ENCODE measurements around the gene SERPINA6.
"Not testable (repeated sequence)": the region's sequence is repeated elsewhere in the genome, so short reads cannot be mapped to it uniquely, and the experiment has no call there.

The SERPINA6 gene

DNA sequence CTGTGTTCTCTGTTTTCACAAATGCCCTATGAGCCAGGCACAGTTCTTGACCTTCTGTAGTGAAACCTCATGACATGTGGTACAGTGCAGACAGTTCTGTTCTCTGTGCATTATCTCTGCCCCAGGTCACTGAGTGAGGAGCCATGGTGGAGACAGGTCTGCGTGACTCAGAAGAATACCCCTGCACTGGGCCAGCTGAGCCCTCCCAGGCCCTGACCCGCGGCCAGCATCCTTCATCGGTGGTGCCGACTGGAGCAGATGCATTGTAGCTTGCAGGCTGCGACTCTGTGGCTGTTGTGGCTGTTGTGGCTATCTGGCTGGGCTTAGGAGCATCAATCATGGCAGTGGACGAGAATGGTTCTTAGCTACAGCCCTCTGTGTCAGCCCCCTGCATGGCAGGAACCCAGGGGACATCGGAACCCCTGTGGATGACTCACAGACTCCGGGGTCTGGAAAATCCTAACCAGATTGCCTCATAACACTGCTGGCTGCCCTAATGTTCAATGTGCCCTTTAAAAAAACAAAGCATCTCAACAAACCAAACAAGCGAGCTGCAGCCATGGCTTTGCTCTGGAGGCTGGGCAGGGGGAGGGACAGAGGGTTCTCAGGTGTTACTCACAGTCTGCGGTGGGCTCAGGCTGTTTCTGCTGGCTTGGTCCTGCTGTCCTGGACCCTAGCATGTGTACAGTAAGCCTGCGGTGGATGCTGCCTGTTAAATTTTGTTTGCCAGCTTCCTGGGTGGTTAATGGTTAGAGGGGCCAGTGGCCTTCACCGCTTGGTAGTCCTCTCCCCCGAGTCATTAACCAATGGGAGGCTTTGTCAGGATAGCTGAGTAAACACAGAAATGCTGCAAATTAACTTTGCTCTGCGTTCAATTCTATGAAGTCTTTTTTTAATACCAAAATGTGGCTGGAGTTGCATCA is at the start of gene SERPINA6:
Gene SERPINA6 (minus strand): TSS at position 689 of the 923 bp plus-strand sequence. CDS start 8,688 bp downstream, outside the sequence.
- H3K4me3 ChIP-seq (ENCODE audit: low read depth, low read length) = no peak within 1 kb of the TSS
- H3K36me3 ChIP-seq (ENCODE audit: insufficient read depth, low read length) = no peaks in the 10 kb centered on the region
- peaks cover 17% of the 10 kb centered on the region for H3K4me1 ChIP-seq (ENCODE audit: control insufficient read depth, insufficient read depth, low read length, unreplicated experiment)
- H2AFZ ChIP-seq (ENCODE audit: low read length, unreplicated experiment) = no peak within 1 kb of the TSS
- H3K27me3 ChIP-seq (ENCODE audit: insufficient read depth, low read length) = no peaks in the 10 kb centered on the region
- no peaks in the 10 kb centered on the region for H3K79me2 ChIP-seq (ENCODE audit: control insufficient read depth, insufficient read depth, low read length, unreplicated experiment)
- peak within 1 kb of the TSS; percentile 60; the same call in 1 of the 2 replicates for H3K27ac ChIP-seq (ENCODE audit: low read depth, low read length)

DNA sequence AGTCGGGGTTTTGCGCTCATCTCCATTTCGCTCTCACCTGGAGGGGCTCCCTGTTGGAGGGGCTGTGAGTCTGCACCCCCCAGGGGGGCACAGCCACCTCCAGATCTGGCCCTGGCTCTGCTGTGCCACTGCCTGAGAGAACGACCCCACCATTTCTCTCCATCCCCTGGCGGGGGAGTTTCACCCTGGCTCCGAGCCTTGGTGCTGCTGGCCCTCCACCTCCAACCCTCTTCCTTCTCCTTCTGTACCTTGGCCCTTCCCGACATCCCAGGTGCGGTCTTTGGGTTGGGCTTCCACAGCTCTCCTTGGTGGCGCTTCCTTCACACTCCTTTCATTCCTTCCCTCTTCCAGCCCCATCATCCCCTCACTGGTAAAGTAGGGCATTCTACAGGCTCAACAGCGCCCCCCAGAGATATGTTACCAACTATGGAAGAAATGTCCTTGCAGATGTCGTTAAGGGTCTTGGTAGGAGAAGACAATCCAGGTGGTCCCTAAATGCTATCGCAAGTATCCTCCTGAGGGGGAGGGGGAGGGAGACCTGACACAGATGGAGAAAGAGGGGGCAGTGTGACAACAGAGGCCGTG is 49.0 kb upstream of the SERPINA6 start:
- Histone ChIP-seq H3K27ac (ENCODE audit: low read depth, low read length) (no peak overlapping the region), H3K4me3 (ENCODE audit: low read depth, low read length) (no peak overlapping the region), H2AFZ (ENCODE audit: low read length, unreplicated experiment) (no peak overlapping the region), H3K79me2 (ENCODE audit: control insufficient read depth, insufficient read depth, low read length, unreplicated experiment) (no peaks in the 10 kb centered on the region), H3K4me1 (ENCODE audit: control insufficient read depth, insufficient read depth, low read length, unreplicated experiment) (peaks cover 28% of the 10 kb centered on the region), H3K36me3 (ENCODE audit: insufficient read depth, low read length) (no peaks in the 10 kb centered on the region), H3K27me3 (ENCODE audit: insufficient read depth, low read length) (no peaks in the 10 kb centered on the region)

GRCh38 chr14:94370524-94370910 is 47.4 kb upstream of the SERPINA6 start:
- H2AFZ ChIP-seq (ENCODE audit: low read length, unreplicated experiment) = no peak overlapping the region
- H3K36me3 ChIP-seq (ENCODE audit: insufficient read depth, low read length) = no peaks in the 10 kb centered on the region
- H3K4me3 ChIP-seq (ENCODE audit: low read depth, low read length) = no peak overlapping the region
- no peaks in the 10 kb centered on the region for H3K27me3 ChIP-seq (ENCODE audit: insufficient read depth, low read length)
- no peaks in the 10 kb centered on the region for H3K79me2 ChIP-seq (ENCODE audit: control insufficient read depth, insufficient read depth, low read length, unreplicated experiment)
- H3K27ac ChIP-seq (ENCODE audit: low read depth, low read length) = no peak overlapping the region
- peaks cover 26% of the 10 kb centered on the region for H3K4me1 ChIP-seq (ENCODE audit: control insufficient read depth, insufficient read depth, low read length, unreplicated experiment)

DNA sequence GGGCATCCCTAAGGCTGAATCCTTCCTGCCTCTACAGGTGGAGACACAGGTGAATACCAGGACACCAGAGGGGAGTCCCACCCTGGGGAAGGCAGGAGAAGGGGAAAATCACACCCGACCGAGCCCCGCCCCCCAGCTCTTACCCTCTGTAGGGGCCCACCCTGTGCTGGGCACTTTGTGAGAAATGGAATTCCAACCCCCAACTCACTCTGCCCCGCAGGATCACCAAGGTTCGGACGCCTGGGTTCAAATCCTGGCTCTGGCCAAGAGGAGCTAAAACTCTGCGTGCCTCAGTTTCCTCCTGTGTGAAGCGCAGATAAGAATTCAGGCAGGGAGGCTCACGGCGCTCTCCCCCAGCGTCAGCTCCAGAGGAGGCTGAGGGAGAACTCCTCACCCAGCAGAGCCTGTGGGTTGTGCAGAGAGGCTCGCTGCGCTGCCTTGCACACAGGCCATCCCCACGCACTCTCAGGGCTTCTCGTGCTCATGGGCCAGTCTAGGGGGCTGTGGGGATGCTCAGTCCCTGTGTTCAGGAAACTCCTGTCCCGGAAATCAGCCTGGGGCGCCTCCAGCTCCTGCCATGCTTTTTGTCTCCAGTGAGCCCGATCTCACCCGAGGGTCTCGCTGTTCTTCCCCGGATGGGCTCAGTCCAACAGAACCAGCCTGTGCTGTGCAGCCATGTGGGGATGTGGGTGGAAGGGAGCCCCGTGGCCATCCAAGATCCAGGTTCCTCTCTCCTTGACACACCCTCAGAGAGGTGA is 46.8 kb upstream of the SERPINA6 start:
- H3K79me2 ChIP-seq (ENCODE audit: control insufficient read depth, insufficient read depth, low read length, unreplicated experiment); H3K36me3 ChIP-seq (ENCODE audit: insufficient read depth, low read length); H3K27me3 ChIP-seq (ENCODE audit: insufficient read depth, low read length); H3K4me3 ChIP-seq (ENCODE audit: low read depth, low read length); H3K27ac ChIP-seq (ENCODE audit: low read depth, low read length); H2AFZ ChIP-seq (ENCODE audit: low read length, unreplicated experiment): not testable (repeated sequence)
- H3K4me1 ChIP-seq (ENCODE audit: control insufficient read depth, insufficient read depth, low read length, unreplicated experiment) = peaks cover 22% of the 10 kb centered on the region

- peaks cover 12% of the 10 kb centered on the region for H3K4me1 ChIP-seq (ENCODE audit: control insufficient read depth, insufficient read depth, low read length, unreplicated experiment)
- H3K27ac ChIP-seq (ENCODE audit: low read depth, low read length) = no peak overlapping the region
- H2AFZ ChIP-seq (ENCODE audit: low read length, unreplicated experiment) = no peak overlapping the region
- H3K4me3 ChIP-seq (ENCODE audit: low read depth, low read length) = no peak overlapping the region
- no peaks in the 10 kb centered on the region for H3K79me2 ChIP-seq (ENCODE audit: control insufficient read depth, insufficient read depth, low read length, unreplicated experiment)
- no peaks in the 10 kb centered on the region for H3K27me3 ChIP-seq (ENCODE audit: insufficient read depth, low read length)
- no peaks in the 10 kb centered on the region for H3K36me3 ChIP-seq (ENCODE audit: insufficient read depth, low read length)
These were observed 45.8 kb upstream of the SERPINA6 start for GRCh38 chr14:94368956-94369355.

GRCh38 chr14:94368243-94368590 is 45.1 kb upstream of the SERPINA6 start:
- H3K36me3 ChIP-seq (ENCODE audit: insufficient read depth, low read length) = no peaks in the 10 kb centered on the region
- H3K27me3 ChIP-seq (ENCODE audit: insufficient read depth, low read length) = no peaks in the 10 kb centered on the region
- no peak overlapping the region for H2AFZ ChIP-seq (ENCODE audit: low read length, unreplicated experiment)
- no peak overlapping the region for H3K27ac ChIP-seq (ENCODE audit: low read depth, low read length)
- H3K4me3 ChIP-seq (ENCODE audit: low read depth, low read length) = no peak overlapping the region
- H3K79me2 ChIP-seq (ENCODE audit: control insufficient read depth, insufficient read depth, low read length, unreplicated experiment) = no peaks in the 10 kb centered on the region
- peaks cover 6% of the 10 kb centered on the region for H3K4me1 ChIP-seq (ENCODE audit: control insufficient read depth, insufficient read depth, low read length, unreplicated experiment)

GRCh38 chr14:94367347-94368242 is 44.5 kb upstream of the SERPINA6 start:
- H3K27me3 ChIP-seq (ENCODE audit: insufficient read depth, low read length) = no peaks in the 10 kb centered on the region
- no peak overlapping the region for H3K4me3 ChIP-seq (ENCODE audit: low read depth, low read length)
- H2AFZ ChIP-seq (ENCODE audit: low read length, unreplicated experiment) = no peak overlapping the region
- no peaks in the 10 kb centered on the region for H3K36me3 ChIP-seq (ENCODE audit: insufficient read depth, low read length)
- H3K79me2 ChIP-seq (ENCODE audit: control insufficient read depth, insufficient read depth, low read length, unreplicated experiment) = no peaks in the 10 kb centered on the region
- H3K27ac ChIP-seq (ENCODE audit: low read depth, low read length) = no peak overlapping the region
- peaks cover under 1% of the 10 kb centered on the region for H3K4me1 ChIP-seq (ENCODE audit: control insufficient read depth, insufficient read depth, low read length, unreplicated experiment)

- no peak within 1 kb of the TSS for H2AFZ ChIP-seq (ENCODE audit: low read length, unreplicated experiment)
- H3K4me3 ChIP-seq (ENCODE audit: low read depth, low read length) = no peak within 1 kb of the TSS
- no peaks in the 10 kb centered on the region for H3K27me3 ChIP-seq (ENCODE audit: insufficient read depth, low read length)
- H3K79me2 ChIP-seq (ENCODE audit: control insufficient read depth, insufficient read depth, low read length, unreplicated experiment) = no peaks in the 10 kb centered on the region
- no peaks in the 10 kb centered on the region for H3K36me3 ChIP-seq (ENCODE audit: insufficient read depth, low read length)
- H3K4me1 ChIP-seq (ENCODE audit: control insufficient read depth, insufficient read depth, low read length, unreplicated experiment) = no peaks in the 10 kb centered on the region
- no peak within 1 kb of the TSS for H3K27ac ChIP-seq (ENCODE audit: low read depth, low read length)
These were observed 43.2 kb upstream of the SERPINA6 start, which contains the start of gene SERPINA2 for GRCh38 chr14:94366146-94366915. SERPINA2 (minus strand) TSS chr14:94366698.

DNA sequence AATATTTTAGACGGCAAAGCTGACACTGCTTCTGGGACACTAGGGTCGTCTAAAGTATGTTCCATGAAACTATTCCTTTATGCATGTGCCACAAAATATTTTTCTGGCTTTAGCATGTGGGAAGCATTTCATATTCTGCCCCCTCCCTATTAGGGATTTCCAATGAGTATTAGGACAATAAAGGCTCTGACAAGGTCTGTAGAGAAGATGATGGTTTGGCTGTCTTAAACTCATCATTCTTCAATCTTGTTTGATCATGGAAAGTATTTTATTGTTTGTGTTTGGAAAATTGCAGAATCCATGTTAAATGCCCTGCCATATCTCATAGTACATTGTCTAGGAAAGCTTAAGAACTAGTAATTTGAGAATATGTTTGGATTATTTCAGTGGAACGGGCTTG is 42.5 kb upstream of the SERPINA6 start:
- Histone ChIP-seq H3K79me2 (ENCODE audit: control insufficient read depth, insufficient read depth, low read length, unreplicated experiment) (no peaks in the 10 kb centered on the region), H3K27me3 (ENCODE audit: insufficient read depth, low read length) (no peaks in the 10 kb centered on the region)

More for the DNA sequence above, 42.5 kb upstream of the SERPINA6 start:
- H2AFZ ChIP-seq (ENCODE audit: low read length, unreplicated experiment) = no peak overlapping the region
- no peaks in the 10 kb centered on the region for H3K4me1 ChIP-seq (ENCODE audit: control insufficient read depth, insufficient read depth, low read length, unreplicated experiment)
- H3K36me3 ChIP-seq (ENCODE audit: insufficient read depth, low read length) = no peaks in the 10 kb centered on the region
- no peak overlapping the region for H3K27ac ChIP-seq (ENCODE audit: low read depth, low read length)
- H3K4me3 ChIP-seq (ENCODE audit: low read depth, low read length) = no peak overlapping the region
